SK-N-SH (cell line): ENCODE data around the gene STARD3. TPM values are rescaled to one million over a fixed set of nuclear protein-coding genes. Genes with fewer than 3 reads are reported as not detected.

ENCODE experiments used
- CTCF ChIA-PET: fragments of 300-600, 350-600 bp; formaldehyde crosslinking; extraction: SDS; loops from one replicate; lab custom pipeline; 2021; lab: Yijun Ruan, JAX
- POLR2A ChIA-PET: fragments of 350-600 bp; sonication (Branson Sonifier 250); formaldehyde crosslinking; extraction: SDS; loops from one replicate; lab custom pipeline; 2020; ENCODE audit warnings: antibody characterized with exemption, inconsistent platforms; lab: Yijun Ruan, JAX
- DNase-seq: peaks from one replicate; pipeline ENCODE4 v3.0.0; 2012
- H2AFZ ChIP-seq: fragments of 200-600 bp; sonication (generic); 2 replicates; pipeline ENCODE4 v1.8.1; 2016; ENCODE audit warnings: antibody characterized with exemption, mild to moderate bottlenecking, low read depth
- H3F3A ChIP-seq: fragments of 200-600 bp; sonication (generic); replicated peaks from 2 replicates; pipeline ENCODE3; 2016; ENCODE audit warnings: antibody characterized with exemption, mild to moderate bottlenecking; ENCODE audit not compliant: insufficient read depth
- H3K27ac ChIP-seq, 2 experiments: fragments of 200-500 bp in 1 of 2; fragments of 200-600 bp in 1 of 2; sonication (Bioruptor generic) in 1 of 2; sonication (generic), shearing (Covaris generic) in 1 of 2; 2 replicates each; pipeline versions ENCODE4 v1.5.1 to v1.6.1; 2014 to 2016; ENCODE audit warnings: low read depth in 2 of 2, inconsistent platforms in 1 of 2, low read length in 1 of 2, mild to moderate bottlenecking in 1 of 2, mixed read lengths in 1 of 2
- H3K27me3 ChIP-seq: fragments of 200-600 bp; sonication (generic), shearing (Covaris generic); 2 replicates; pipeline ENCODE4 v1.6.1; 2016; ENCODE audit warnings: mixed run types; ENCODE audit not compliant: insufficient read depth
- H3K36me3 ChIP-seq, 2 experiments: fragments of 200-500 bp in 1 of 2; fragments of 200-600 bp in 1 of 2; sonication (Bioruptor generic) in 1 of 2; sonication (generic) in 1 of 2; replicated peaks in 1 of 2; 2 replicates each; pipeline versions ENCODE3 to v1.5.1; 2014 to 2016; ENCODE audit warnings: low read length in 1 of 2, mild to moderate bottlenecking in 1 of 2; ENCODE audit not compliant: insufficient read depth in 2 of 2, control insufficient read depth in 1 of 2
- H3K4me1 ChIP-seq, 2 experiments: fragments of 200-500 bp in 1 of 2; fragments of 200-600 bp in 1 of 2; sonication (Bioruptor generic) in 1 of 2; sonication (generic), shearing (Covaris generic) in 1 of 2; 2 replicates each; pipeline versions ENCODE4 v1.5.1 to v1.6.1; 2014 to 2016; ENCODE audit warnings: low read depth in 1 of 2, low read length in 1 of 2, mixed run types in 1 of 2; ENCODE audit not compliant: insufficient read depth in 2 of 2, control insufficient read depth in 1 of 2
- H3K4me2 ChIP-seq: fragments of 200-600 bp; sonication (generic), shearing (Covaris generic); 2 replicates; pipeline ENCODE4 v1.6.1; 2017; ENCODE audit warnings: mixed run types
- H3K4me3 ChIP-seq, 2 experiments: fragments of 200-500 bp in 1 of 2; fragments of 200-600 bp in 1 of 2; sonication (Bioruptor generic) in 1 of 2; sonication (generic), shearing (Covaris generic) in 1 of 2; 2 replicates each; pipeline versions ENCODE4 v1.5.1 to v1.8.1; 2014 to 2016; ENCODE audit warnings: low read depth in 2 of 2, inconsistent platforms in 1 of 2, low read length in 1 of 2, mild to moderate bottlenecking in 1 of 2, mixed read lengths in 1 of 2, moderate library complexity in 1 of 2
- H3K79me2 ChIP-seq: fragments of 200-600 bp; sonication (generic); 2 replicates; pipeline ENCODE4 v1.8.1; 2017; ENCODE audit warnings: mild to moderate bottlenecking; ENCODE audit not compliant: insufficient read depth
- H3K9ac ChIP-seq: fragments of 200-600 bp; sonication (generic); 2 replicates; pipeline ENCODE4 v1.6.1; 2017; ENCODE audit warnings: mixed run types
- H3K9me2 ChIP-seq: fragments of 200-600 bp; sonication (generic); 2 replicates; pipeline ENCODE4 v1.6.1; 2017; ENCODE audit warnings: mixed run types
- H3K9me3 ChIP-seq: fragments of 200-600 bp; sonication (generic); 2 replicates; pipeline ENCODE4 v1.6.1; 2017; ENCODE audit warnings: mixed run types, mild to moderate bottlenecking, moderate library complexity
- H4K20me1 ChIP-seq: fragments of 200-600 bp; sonication (generic); 2 replicates; pipeline ENCODE4 v1.6.1; 2017; ENCODE audit warnings: mild to moderate bottlenecking, mixed run types; ENCODE audit not compliant: insufficient read depth
- CTCF ChIP-seq: fragments of 200-600 bp; sonication (generic); IDR thresholded peaks from 2 replicates; pipeline ENCODE4 v1.6.1; 2017; ENCODE audit warnings: antibody characterized with exemption, mild to moderate bottlenecking, moderate library complexity
- FOSL2 ChIP-seq: IDR thresholded peaks from 2 replicates; pipeline ENCODE4 v1.4.0; 2012; ENCODE audit warnings: low read depth, mild to moderate bottlenecking, moderate library complexity, borderline replicate concordance
- FOXJ3 ChIP-seq: sonication (generic); formaldehyde crosslinking; IDR thresholded peaks from 2 replicates; pipeline ENCODE4 v1.5.1; 2020; ENCODE audit warnings: mild to moderate bottlenecking, missing genetic modification reagents
- FOXM1 ChIP-seq: IDR thresholded peaks from 2 replicates; pipeline ENCODE4 v1.4.0; 2012; ENCODE audit warnings: low read depth, mild to moderate bottlenecking
- GATA2 ChIP-seq: sonication (generic); formaldehyde crosslinking; IDR thresholded peaks from 2 replicates; pipeline ENCODE4 v1.5.0; 2020; ENCODE audit warnings: mild to moderate bottlenecking, missing genetic modification reagents
- IRF3 ChIP-seq: fragments of 150-350 bp; IDR thresholded peaks from 2 replicates; pipeline ENCODE4 v1.6.1; 2016; ENCODE audit warnings: mild to moderate bottlenecking, low read depth, low read length
- PBX3 ChIP-seq: IDR thresholded peaks from 2 replicates; pipeline ENCODE4; 2012
- POLR2AphosphoS5 ChIP-seq: IDR thresholded peaks from 2 replicates; pipeline ENCODE4 v1.6.1; 2012; ENCODE audit warnings: low read depth, low read length
- RAD21 ChIP-seq: IDR thresholded peaks from 2 replicates; pipeline ENCODE4 v1.6.1; 2012; ENCODE audit warnings: mild to moderate bottlenecking, low read length
- REST ChIP-seq: IDR thresholded peaks from 2 replicates; pipeline ENCODE4 v1.6.1; 2012; ENCODE audit warnings: mild to moderate bottlenecking, low read depth, low read length, moderate library complexity
- RXRA ChIP-seq: IDR thresholded peaks from 2 replicates; pipeline ENCODE4 v1.4.0; 2012; ENCODE audit warnings: low read depth, mild to moderate bottlenecking, borderline replicate concordance
- SMC3 ChIP-seq: IDR thresholded peaks from 2 replicates; pipeline ENCODE4 v1.6.1; 2012; ENCODE audit warnings: low read depth, low read length, improper control_type of control experiment
- TCF12 ChIP-seq: IDR thresholded peaks from 2 replicates; pipeline ENCODE4 v1.4.0; 2012
- YY1 ChIP-seq: IDR thresholded peaks from 2 replicates; pipeline ENCODE4 v1.4.0; 2012; ENCODE audit warnings: low read depth, mild to moderate bottlenecking
- ZBTB33 ChIP-seq: IDR thresholded peaks from 2 replicates; pipeline ENCODE4 v1.4.0; 2012; ENCODE audit warnings: low read depth, borderline replicate concordance
- WGBS: methylation state at CpG from one replicate; pipeline ENCODE4 v1.1.6; 2017; ENCODE audit warnings: low lambda C conversion rate; 5-methylcytosine and 5-hydroxymethylcytosine counted together
- polyA plus RNA-seq, 3 experiments: library from polyadenylated mRNA; depleted of rRNA; stranded (reverse); fragments of >200 nt; gene quantifications; 2 replicates each; pipeline ENCODE4 v1.2.3, GENCODE V29; 2012

STARD3 gene
- polyA plus RNA-seq, 1 of the 3 experiments (the other 2 are of a cell fraction): 76.8 TPM

- 58% methylated on average over 35 of the region's 49 CpGs for whole genome bisulfite sequencing
- Histone ChIP-seq H3K79me2 (no peaks in the 10 kb centered on the region), H3K36me3 (peaks cover 0 to under 1% of the 10 kb centered on the region in 2 experiments), H4K20me1 (no peaks in the 10 kb centered on the region), H3K27ac (no peak overlapping the region), H3K9ac (no peak overlapping the region), H3K9me2 (no peaks in the 10 kb centered on the region), H3K4me2 (no peak overlapping the region), H3K9me3 (no peaks in the 10 kb centered on the region), H3K4me3 (no peak overlapping the region), H2AFZ (no peak overlapping the region), H3K4me1 (peaks cover 0 to 12% of the 10 kb centered on the region in 2 experiments; a peak in 1 of 4 replicates), H3K27me3 (no peaks in the 10 kb centered on the region), H3F3A (no peaks in the 10 kb centered on the region)
- ChIA-PET POLR2A (interaction anchor here (1.3 kb wide), 1 partner anchor 15 kb away, joined by 3 read pairs; no protein-coding TSS in a partner anchor), CTCF (interaction anchor here (1.0 to 15.8 kb wide), 13 partner anchors 9 to 310 kb away, joined by 3 to 279 read pairs (median 6); partner anchors contain the start of genes MIEN1 and PPP1R1B)
- peak; percentile 79 for DNase-seq
- TF ChIP-seq GATA2 (CRISPR knock-in tag) (no peak), RAD21 (no peak), YY1 (no peak), IRF3 (no peak), REST (no peak), FOSL2 (no peak), RXRA (no peak), ZBTB33 (no peak), SMC3 (no peak), CTCF (no peak), POLR2AphosphoS5 (no peak), TCF12 (no peak), FOXM1 (no peak), PBX3 (no peak), FOXJ3 (CRISPR knock-in tag) (no peak)
Observed at GRCh38 chr17:39667262-39667944, 30.5 kb downstream of the STARD3 start.
